Measurements from ENCODE around the gene KRT81. TPM values are rescaled to one million over a fixed set of nuclear protein-coding genes. Genes with fewer than 3 reads are reported as not detected.

Gene KRT81
- total RNA-seq, 1 experiment from 2014 or later, result 0.90 TPM

GRCh38 chr12:52280319-52280795, 11.0 kb downstream of the KRT81 start:
- ChIA-PET POLR2A (no interaction called here), CTCF (interaction anchor here (1.4 to 1.7 kb wide), 3 partner anchors 11 to 115 kb away, joined by 4 read pairs; no protein-coding TSS in a partner anchor)
- Histone ChIP-seq H3K4me1 (ENCODE audit: control insufficient read depth, insufficient read depth, low read length) (peaks cover 46% of the 10 kb centered on the region), H3K4me3 (ENCODE audit: low read depth in 2 of 2, low read length in 2 of 2) (0 out of 4 replicates have a peak overlapping the region, but pooled peaks of 1 of the 2 experiments have one; percentile 2), H3K36me3 (ENCODE audit: control insufficient read depth, insufficient read depth, low read length) (no peaks in the 10 kb centered on the region), H3K9me3 (ENCODE audit: control insufficient read depth, insufficient read depth, low read depth, low read length) (no peaks in the 10 kb centered on the region), H3K27ac (ENCODE audit: low read length) (peak overlapping the region; percentile 96), H3K27me3 (ENCODE audit: control insufficient read depth, insufficient read depth, low read length) (no peaks in the 10 kb centered on the region)
- TF ChIP-seq POLR2AphosphoS5 (IDR thresholded peaks at IDR 0.05; ENCODE audit: low read depth, low read length), result no peak; the same call in 1 of the 2 replicates
- TF ChIP-seq TCF7L2 (IDR thresholded peaks at IDR 0.05; ENCODE audit: low read depth, low read length), result no peak
- TF ChIP-seq SIN3A (IDR thresholded peaks at IDR 0.05; ENCODE audit: borderline replicate concordance, insufficient read depth, low read depth, low read length), result no peak
- TF ChIP-seq CTCF (IDR thresholded peaks at IDR 0.05), result no peak
- TF ChIP-seq REST (IDR thresholded peaks at IDR 0.05; ENCODE audit: insufficient read depth in 1 of 2, low read depth in 2 of 2, low read length in 1 of 2), result no peak
- intact Hi-C loops (cut with micrococcal nuclease; ENCODE audit: unreplicated experiment) (no loop called here), in situ Hi-C loops (cut with HindIII; ENCODE audit: low pct_unique_long_range_greater_than_20kb, low sequenced_read_pairs) (loop anchor here (5.0 kb wide), 1 partner anchor 47 kb away; no protein-coding TSS in a partner anchor)
- ATAC-seq (peak; percentile 78), DNase-seq (ENCODE audit: low read depth, low spot score) (peak; percentile 99)
- no TSS peak for BruUV-seq (replicated peaks)

GRCh38 chr12:52279422-52280318, 11.7 kb downstream of the KRT81 start:
- Histone ChIP-seq H3K27me3 (ENCODE audit: control insufficient read depth, insufficient read depth, low read length) (no peaks in the 10 kb centered on the region), H3K27ac (ENCODE audit: low read length) (peak overlapping the region; percentile 96), H3K4me3 (ENCODE audit: low read depth in 2 of 2, low read length in 2 of 2) (no peak overlapping the region), H3K4me1 (ENCODE audit: control insufficient read depth, insufficient read depth, low read length) (peaks cover 41% of the 10 kb centered on the region), H3K36me3 (ENCODE audit: control insufficient read depth, insufficient read depth, low read length) (no peaks in the 10 kb centered on the region), H3K9me3 (ENCODE audit: control insufficient read depth, insufficient read depth, low read depth, low read length) (no peaks in the 10 kb centered on the region)
- ATAC-seq (no peak), DNase-seq (ENCODE audit: low read depth, low spot score) (no peak)
- ChIA-PET CTCF (interaction anchor here (0.6 to 1.7 kb wide), 18 partner anchors 10 to 698 kb away, joined by 3 to 16 read pairs (median 3); no protein-coding TSS in a partner anchor), POLR2A (no interaction called here)
- BruUV-seq (replicated peaks), result no TSS peak
- in situ Hi-C loops (cut with HindIII; ENCODE audit: low pct_unique_long_range_greater_than_20kb, low sequenced_read_pairs), result loop anchor here (5.0 kb wide), 1 partner anchor 48 kb away; no protein-coding TSS in a partner anchor
- intact Hi-C loops (cut with micrococcal nuclease; ENCODE audit: unreplicated experiment), result loop anchor here (10.0 kb wide), 1 partner anchor 55 kb away; no protein-coding TSS in a partner anchor
- TF ChIP-seq REST (IDR thresholded peaks at IDR 0.05; ENCODE audit: insufficient read depth in 1 of 2, low read depth in 2 of 2, low read length in 1 of 2) (no peak), POLR2AphosphoS5 (IDR thresholded peaks at IDR 0.05; ENCODE audit: low read depth, low read length) (no peak), TCF7L2 (IDR thresholded peaks at IDR 0.05; ENCODE audit: low read depth, low read length) (no peak), SIN3A (IDR thresholded peaks at IDR 0.05; ENCODE audit: borderline replicate concordance, insufficient read depth, low read depth, low read length) (no peak), CTCF (IDR thresholded peaks at IDR 0.05) (no peak)

All from Panc1 (cell line).